Uterus (tissue), 2 donors: ENCODE results near the gene ZNF780A.
"Not testable (repeated sequence)": the region's sequence is repeated elsewhere in the genome, so short reads cannot be mapped to it uniquely, and the experiment has no call there.

Experiments
- CTCF ChIP-seq, 4 experiments: fragments of 200-600 bp in 2 of 4; fragments of 450-650 bp in 2 of 4; sonication (generic) in 2 of 4; IDR thresholded peaks; one replicate each; pipeline ENCODE4 v1.5.1; 2016 to 2019; ENCODE audit warnings: antibody characterized with exemption in 4 of 4, mild to moderate bottlenecking in 2 of 4, moderate library complexity in 1 of 4
- POLR2A ChIP-seq, 2 donors: fragments of 450-650 bp; IDR thresholded peaks; one replicate each; pipeline ENCODE4 v1.6.1; 2016; ENCODE audit warnings: antibody characterized with exemption in 2 of 2, mild to moderate bottlenecking in 1 of 2, moderate library complexity in 1 of 2

- TF ChIP-seq CTCF, POLR2A (IDR thresholded peaks at IDR 0.05): not testable (repeated sequence)
These were observed 21.5 kb upstream of the ZNF780A start for GRCh38 chr19:40112271-40112670.
